Iris pigment epithelial cell (primary cell): Measurements from ENCODE around the gene HK1.
A peak's percentile ranks its signal among the peaks of the same experiment; 100 is the strongest.
"Not testable (repeated sequence)": the region's sequence is repeated elsewhere in the genome, so short reads cannot be mapped to it uniquely, and the experiment has no call there.

Experiments
- DNase-seq: peaks from one replicate; pipeline ENCODE4 v3.0.0-alpha.2; 2011; ENCODE audit warnings: low read depth

Gene HK1

DNA sequence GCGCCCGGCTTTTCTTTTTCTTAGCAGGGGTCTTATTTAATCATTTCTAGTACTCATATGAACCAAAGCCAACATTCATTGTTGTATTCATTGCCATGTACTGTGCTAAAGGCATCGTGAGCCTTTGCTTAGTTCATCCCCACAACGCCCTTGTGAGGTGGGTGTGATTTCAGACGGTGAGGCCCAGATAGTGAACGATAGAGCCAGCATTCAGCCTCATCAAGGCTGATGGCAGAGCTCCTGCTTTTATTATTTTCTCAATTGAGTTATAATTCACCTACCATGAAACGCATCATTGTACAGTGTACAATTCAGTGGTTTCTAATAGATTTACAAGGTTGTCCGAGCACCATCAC is 50.1 kb downstream of the HK1 start:
- no peak for DNase-seq

DNA sequence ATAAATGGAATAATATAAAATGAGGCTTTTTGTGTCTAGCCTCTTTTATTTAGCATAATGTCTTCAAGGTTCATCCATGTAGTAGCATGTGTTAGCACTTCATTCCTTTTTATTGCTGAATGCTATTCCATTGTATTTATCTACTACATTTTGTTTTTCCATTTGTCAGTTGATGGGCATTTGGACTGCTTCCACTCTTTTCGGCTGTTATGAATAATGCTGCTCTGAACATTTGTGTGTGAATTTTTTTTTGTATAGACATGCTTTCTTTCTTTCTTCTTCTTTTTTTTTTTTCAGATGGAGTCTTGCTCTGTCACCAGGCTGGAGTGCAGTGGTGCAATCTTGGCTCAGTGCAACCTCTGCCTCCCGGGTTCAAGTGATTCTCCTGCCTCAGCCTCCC is 50.6 kb downstream of the HK1 start:
- DNase-seq = not testable (repeated sequence)

DNA sequence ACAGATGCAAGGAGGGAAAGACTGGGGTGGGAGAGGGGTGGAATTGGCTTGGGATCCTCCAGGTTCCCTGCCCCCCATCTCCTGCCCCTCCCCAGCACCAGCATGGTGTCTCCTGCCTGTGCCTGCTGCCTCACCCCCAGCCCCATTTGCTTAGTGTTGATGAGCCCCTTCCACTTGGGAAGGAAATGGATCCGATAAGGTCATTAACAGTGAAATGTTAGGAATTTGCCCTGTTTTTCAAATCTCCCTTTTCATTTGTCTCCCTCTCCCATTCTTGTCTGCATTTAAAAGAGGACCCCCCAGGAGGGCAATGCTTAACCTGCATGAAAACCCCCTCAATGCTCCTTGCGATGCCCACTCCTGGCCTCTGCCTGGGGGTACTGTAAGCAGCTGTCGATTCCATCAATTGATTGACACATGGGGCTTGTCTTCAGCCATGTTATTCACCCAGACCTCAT is 51.5 kb downstream of the HK1 start:
- no peak for DNase-seq

DNA sequence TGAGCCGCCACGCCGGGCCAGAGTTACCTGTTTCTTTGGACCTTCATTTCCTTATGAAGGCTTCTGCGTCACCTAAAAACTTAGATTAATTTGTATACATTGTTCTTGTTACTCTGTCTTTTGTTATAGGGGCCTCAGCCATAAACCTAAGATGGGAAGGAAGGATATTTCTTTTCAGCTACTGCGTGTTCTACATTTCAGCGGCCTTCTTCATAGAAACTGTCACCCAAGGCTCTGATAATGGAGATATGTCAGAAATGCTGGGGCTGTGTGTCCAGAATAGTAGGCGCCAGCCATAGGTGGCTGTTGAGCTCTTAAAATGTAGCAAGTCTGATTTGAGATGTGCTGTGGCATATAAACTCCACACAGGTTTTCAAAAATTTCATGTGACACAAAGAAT is 52.9 kb downstream of the HK1 start:
- DNase-seq = no peak

DNA sequence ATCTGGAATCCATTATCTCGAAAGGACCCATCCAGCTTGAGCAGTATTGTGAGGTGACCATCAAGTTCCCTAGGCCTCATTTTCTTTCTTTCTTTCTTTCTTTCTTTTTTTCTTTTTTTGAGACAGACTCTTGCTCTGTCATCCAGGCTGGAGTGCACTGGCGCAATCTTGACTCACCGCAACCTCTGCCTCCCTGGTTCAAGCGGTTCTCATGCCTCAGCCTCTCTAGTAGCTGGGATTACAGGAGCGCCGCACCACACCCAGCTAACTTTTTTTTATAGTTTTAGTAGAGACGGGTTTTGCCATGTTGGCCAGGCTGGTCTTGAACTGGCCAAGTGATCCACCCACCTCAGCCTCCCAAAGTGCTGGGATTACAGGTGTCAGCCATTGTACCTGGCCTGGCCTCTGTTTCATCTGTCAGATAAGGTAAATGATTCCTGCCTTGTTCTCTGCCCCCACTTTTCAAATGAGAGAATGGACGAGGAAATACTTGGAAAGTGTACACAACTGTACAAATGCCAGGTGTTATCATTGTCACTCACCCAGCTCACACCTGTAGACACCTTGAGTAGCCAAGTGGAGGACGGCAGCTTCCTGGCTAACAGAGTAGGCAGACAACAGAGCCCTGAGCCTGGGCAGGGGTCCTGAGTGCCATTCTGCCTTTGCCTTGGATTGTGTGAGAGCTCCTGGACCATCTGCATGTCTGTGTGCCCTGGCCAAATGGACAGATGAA is 54.1 kb downstream of the HK1 start:
- DNase-seq = no peak

DNA sequence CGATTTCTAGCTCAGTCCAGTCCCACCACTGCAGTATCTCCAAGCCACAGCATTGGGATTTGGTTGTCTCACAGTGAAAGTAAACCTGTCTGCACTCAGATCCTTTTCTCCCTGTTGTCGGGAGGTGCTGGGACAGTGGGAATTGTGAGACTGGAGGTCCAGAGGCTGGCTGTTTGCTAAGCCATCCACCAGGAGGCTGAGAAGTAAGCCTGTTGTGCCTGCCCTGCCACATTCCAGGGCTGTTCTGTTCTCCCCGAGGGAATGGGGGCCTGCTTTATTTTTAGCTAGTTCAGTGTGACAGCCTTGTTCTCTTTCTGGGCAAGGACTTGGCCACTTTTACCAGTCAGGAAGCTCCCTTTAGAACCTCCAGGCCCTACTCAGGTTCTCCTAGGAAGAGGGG is 54.9 kb downstream of the HK1 start:
- no peak for DNase-seq

DNA sequence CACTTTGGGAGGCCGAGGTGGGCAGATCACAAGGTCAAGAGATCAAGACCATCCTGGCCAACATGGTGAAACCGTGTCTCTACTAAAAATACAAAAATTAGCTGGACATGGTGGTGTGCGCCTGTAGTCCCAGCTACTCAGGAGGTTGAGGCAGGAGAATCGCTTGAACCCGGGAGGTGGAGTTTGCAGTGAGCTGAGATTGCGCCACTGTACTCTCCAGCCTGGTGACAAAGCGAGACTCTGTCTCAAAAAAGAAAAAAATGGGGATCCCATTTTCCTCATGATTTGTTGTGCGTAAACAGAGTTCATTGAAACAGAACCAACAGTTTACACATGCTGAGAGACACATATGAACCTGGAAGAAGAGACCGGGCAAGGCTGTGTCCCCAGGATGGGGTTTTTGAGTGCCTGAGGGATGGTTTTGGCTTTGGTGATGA is 55.6 kb downstream of the HK1 start:
- DNase-seq = not testable (repeated sequence)

DNA sequence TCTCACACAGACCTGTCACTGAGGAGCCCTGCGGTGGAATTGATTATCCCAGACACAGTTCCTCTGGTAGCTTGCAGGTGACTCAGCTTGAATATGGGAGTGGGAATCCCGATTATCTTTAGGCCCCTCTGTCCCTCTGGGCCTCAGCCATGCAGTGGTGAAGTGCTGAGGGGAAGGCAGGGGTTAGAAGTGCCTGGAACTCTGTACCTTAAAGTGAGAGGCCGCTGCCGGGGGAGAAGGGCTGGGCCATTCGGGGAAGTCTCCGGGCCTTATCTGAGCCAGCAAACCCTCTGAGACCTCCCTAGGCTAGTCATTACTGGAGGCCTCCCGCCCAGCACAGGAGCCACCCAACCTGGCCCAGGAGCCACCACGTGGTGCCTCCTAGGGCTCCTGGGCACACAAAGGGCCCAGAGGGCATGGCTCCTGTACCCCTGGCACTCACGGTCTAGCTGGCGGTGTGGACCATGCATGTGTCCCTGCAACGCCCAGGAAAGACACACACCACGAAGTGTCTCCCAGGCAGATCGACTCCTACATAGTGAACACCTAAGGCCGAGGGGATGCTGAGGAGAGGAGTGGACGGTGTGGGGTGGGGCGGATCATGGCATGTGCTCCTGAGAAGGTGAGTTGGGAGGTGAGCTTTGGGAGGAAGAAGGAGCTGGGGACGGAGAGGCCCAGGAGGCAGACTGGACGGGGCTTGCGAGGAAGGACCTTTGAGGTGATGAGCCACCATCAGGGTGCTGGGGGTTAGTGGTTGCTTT is 56.2 kb downstream of the HK1 start:
- DNase-seq = no peak

DNA sequence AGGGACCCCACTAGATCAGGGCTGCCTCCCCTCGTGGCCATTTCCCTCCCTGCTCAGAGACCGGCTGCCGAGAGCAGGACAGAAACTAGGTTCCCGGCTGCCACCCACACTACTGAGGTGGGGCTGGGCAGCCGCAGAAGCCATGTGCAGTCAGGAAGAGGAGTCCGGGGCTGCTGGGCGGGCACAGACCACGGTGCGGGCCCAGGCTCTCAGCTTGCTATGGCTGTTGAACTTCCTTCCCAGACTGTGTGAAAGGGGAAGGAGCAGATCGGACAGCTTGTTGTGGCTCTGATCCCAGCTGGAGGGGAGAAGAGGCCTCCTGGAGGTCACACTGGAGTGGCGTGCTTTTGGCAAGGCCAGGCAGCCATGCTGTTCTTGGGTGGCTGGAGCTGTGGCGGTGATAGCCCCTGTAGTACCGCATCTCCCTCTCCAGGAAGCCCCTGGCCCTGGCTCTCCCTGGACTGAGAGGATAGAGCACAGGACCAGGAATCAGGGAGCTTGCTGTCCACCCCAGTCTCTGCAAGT is 56.8 kb downstream of the HK1 start:
- DNase-seq = no peak

DNA sequence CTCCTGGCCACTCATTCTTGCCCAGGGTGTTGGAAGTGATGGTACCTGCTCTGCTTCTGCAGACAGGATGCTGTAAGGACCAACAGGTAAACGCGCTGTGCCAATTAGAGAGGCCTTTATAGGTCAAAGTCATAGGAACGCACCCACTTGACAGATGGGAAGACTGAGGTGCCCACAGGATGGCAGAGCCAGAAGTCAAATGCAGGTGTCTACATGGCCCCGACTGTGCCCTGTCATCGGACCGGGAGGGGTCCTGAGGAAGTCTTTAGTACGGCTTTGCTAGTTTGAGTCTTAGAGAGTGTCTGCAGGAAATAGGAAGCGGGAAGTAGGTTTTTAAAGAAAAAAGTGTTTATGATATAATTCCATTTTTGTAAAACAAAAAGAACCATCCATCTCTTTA is 57.3 kb downstream of the HK1 start:
- no peak for DNase-seq

DNA sequence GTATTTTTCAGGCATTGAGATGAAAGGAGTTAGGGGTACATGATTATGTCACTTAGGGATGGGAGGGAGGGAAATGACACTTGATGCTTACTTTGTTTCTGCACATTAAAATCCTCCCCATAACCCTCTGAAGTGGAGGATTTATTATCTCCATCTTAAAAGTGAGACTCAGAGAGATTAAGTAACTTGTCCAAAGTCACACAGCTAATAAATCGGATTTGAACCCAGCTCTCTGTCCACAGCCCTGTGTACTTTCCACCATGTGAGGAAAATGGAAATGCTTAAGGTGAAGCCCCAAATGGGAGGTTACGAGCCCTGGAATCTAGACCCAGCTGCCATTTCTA is 58.6 kb downstream of the HK1 start:
- DNase-seq = no peak

DNA sequence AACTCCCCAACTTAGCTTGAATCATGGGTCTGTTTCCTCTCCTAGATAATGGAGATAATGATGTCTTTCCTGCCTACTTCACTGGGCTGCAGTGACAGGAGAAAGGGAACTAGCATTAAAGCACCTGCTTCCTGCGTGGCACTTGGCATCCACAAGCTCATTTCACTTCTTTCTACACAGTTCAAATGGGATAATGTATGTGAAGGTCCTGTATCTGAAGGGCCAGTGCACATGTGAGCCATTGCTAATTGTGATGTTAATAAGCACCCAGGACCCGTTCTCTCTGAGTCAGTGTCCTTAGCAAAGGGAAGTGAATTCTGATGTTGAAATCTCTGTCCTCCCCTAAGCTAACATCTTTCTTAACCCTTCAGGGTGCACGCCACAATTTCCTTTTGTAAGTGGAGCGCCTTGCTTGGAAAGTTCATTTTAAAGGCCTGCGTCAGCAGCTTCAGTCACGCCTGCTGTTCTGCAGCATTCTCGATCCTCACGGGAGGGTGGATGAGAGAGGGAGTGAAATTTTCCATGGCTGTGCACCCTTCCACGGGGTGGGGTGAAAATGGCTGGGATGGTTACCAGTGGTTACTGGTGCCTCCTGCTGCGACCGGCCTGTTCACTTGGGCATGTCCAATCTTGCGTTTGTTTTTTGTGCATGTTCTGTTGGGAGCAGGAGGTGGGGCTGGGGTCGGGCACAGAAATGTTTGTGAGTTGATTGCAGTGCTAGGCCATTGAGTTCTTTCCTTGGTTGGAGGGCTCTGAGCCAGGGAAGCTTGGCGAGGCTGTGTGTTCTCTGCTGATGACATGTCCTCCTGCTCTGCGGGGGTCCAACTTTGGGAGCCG is 59.2 kb downstream of the HK1 start:
- DNase-seq = peak; percentile 97

DNA sequence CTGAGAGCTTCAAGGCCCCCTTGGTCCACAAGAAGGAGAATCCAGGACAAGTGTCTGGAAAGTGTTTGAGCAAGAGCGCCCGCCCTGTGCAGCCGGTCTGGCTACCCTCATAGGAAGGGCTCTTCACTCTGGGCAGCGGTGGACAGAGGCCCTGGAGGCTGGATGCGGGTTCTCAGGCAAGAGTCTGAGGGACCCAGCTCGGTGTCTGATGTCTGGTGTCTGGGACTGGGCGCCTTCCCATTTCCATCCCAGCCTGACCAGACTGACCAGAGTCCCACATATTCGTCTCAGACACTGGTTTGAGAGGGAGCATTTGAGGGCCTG is 59.8 kb downstream of the HK1 start:
- DNase-seq = no peak

DNA sequence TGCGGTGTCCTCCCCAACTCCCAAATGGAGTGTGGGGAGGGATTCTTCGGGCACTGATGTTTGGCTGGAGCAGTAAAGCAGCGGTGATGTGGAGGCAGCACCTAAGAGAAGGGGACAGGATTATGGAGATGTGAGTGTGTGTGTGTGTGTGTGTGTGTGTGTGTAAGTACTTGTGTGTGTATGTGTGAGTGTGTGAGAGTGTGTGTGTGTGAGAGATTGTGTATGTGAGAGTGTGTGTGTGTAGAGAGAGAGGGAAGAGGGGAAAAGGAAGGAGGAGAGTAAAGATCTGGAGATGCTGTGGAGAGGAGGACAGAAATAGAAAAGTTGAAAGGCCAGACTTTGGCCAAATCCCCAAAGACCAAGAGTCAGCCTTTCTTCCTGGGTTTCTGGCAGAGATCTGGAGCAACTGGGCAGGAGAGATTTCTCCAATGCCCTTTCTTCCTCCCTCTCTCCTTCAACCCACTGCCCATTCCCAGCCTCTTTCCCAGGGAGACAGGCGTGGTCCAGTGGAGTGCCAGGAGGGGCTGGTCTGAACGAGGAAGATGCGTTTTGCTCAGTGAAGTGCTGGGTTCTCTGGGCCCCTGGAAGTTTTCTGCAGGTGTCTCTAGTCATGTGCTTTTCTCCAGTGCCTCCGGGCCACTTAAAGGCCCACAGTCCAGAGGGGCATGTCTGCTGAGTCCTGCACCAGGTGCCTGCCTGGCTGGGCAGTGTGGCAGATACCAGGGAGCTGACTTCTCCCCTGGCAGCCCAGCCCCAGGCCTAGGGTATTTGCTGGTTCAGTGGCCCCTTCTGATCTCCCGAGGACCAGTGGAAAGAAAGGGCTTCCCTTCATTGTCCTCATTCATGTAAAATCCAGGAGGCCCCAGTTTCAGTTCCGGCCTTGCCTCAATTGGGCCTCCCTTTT is 60.5 kb downstream of the HK1 start:
- no peak for DNase-seq

DNA sequence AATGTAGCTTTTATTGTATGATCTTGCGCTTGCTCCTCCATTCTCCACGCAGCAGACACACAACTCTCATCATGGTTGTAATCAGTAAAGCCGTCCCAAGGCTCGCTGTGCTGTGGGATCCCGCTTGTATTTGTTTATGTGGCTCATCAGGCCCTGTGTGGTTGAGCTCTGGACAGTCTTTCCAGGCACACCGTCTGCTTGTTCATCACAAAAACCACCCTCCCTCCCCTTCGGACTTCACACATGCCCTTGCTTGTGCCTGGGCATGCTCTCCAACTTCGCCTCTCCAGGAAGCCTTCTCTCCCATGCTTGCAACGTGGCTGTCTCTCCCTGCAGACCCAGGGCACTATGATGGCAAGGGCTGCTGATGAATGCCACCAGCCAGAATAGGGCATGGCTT is 62.4 kb downstream of the HK1 start:
- DNase-seq = no peak

DNA sequence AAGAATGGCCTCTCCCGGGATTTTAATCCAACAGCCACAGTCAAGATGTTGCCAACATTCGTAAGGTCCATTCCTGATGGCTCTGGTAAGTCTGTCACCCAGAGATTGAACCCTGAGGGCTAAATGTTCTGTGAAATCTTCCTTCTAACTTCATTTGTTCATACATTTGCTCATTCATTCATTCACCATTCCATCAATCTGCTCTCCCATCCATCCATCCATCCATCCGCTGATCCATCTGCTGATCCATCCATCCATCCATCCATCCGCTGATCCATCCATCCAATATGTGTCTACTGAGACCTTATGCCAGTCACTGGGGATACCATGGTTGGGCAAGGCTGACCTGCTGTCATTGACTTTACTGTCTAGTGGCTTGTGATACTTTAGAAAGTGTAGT is 65.6 kb downstream of the HK1 start:
- no peak for DNase-seq

DNA sequence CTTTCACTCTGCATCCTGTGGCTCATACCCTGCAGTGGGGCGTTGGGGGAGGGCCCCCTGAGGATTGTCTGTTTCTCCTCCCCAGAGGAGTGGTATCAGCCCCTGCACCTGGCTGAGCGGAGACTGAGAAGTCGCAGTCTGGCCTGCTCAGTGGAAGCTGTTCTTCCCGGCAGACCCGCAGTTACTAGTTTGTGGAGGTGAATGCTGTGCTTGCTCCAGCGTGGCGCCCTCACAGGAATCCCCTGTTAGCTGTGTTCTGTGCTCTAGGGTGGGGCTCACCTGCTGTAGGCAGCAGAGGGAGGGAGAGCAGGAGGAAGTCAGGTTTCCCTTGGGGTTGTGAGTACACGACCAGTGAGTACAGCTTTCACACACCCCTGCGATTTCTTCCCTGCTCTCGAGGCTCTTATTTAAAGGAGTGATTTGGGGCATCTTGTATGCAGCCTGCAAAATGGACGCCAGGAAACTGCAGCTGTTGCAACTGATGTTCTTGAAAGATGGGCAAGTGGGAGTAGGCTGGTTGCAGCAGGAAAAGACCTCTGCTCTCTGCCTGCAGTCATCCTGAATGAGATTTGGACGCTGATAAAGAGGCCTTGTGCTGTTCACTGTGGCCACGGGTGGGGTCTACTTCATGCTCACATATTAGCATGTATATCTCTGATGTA is 66.4 kb downstream of the HK1 start:
- no peak for DNase-seq

DNA sequence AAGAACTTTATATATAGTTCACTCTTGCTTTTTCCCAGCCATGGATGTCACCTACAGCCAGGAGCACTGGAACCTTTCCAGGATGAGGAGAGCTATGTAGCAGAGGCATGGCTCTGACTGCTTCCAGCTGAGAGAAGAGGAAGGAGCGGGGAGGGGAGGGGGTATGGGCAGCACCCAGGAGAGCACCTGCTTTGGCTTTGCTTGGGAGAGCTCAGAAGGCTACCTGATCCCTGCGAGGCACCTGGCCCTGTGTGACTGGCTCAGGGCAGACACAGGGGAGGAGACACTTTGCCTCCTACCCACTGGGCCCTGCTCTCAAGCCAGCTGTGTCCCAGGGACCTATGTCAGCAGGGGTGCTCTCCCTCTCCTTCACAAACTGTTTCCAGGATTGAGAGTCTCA is 67.1 kb downstream of the HK1 start:
- no peak for DNase-seq

DNA sequence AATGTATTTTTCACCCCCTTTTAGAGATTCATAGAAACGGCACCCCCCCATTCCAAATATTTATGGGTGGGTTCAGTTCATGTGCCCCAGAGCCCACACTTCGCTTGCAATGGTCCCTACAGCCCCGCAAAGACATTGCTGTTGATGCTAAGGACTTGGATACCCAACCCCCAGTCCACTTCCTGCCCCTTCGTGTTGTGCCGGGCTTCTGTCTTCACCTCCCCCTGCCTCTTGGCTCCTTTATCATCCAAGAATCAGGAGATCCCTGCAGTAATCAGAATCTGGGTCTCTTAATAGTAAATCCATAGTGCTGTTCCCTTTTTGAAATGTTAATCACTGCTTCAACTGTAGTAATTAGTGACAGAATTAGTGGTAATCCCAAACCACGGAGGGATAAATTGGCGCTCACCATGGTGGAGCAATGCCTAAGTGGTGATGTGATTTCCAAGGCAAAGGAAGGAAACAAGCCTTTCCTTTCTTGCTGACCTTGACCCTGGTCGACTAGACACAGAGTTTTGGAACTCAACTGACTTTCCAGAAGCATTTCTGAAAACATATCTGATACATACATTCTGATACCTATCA is 67.7 kb downstream of the HK1 start:
- no peak for DNase-seq

DNA sequence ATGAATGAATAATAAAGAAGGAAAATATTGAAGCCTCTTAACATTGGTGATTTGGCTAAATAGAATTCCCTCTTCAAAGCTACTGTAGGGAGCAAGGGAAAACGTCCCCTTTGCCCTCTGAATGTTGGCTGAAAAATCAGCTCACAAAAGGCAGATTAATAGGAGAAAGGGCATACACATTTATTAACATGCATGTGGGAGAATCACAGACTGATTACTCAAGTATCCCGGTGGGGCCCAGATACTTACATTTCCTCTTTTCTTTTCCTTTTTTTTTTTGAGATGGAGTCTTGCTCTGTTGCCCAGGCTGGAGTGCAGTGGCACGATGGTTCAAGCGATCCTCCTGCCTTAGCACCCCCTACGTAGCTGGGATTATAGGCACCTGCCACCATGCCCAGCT is 68.5 kb downstream of the HK1 start:
- no peak for DNase-seq
